Peyer's patch (tissue), 4 donors: ENCODE results near the gene NUFIP1. TPM values are rescaled to one million over a fixed set of nuclear protein-coding genes. Genes with fewer than 3 reads are reported as not detected.

Experiments used
- DNase-seq, 3 donors: peaks; one replicate each; pipeline ENCODE4 v3.0.0-alpha.2; 2017 to 2019
- H3K27ac ChIP-seq, 4 donors: fragments of 200-600 bp; sonication (generic); one replicate each; pipeline ENCODE4 v1.5.1; 2016 to 2019
- H3K27me3 ChIP-seq, 2 donors: fragments of 200-600 bp; sonication (generic); one replicate each; pipeline ENCODE4 v1.5.1; 2019
- H3K36me3 ChIP-seq, 3 donors: fragments of 200-600 bp; sonication (generic); one replicate each; pipeline ENCODE4 v1.5.1; 2016 to 2019
- H3K4me1 ChIP-seq, 4 donors: fragments of 200-600 bp; sonication (generic); one replicate each; pipeline ENCODE4 v1.5.1; 2016 to 2019
- H3K4me3 ChIP-seq, 4 donors: fragments of 200-600 bp; sonication (generic); 1 replicate in 3 of 4; 2 replicates in 1 of 4; pipeline ENCODE4 v1.5.1; 2016 to 2019; ENCODE audit warnings: mild to moderate bottlenecking in 1 of 4
- H3K9me3 ChIP-seq, 4 donors: fragments of 200-600 bp; sonication (generic); one replicate each; pipeline ENCODE4 v1.5.1; 2016 to 2019; ENCODE audit warnings: mild to moderate bottlenecking in 1 of 4
- POLR2A ChIP-seq, 2 donors: fragments of 450-650 bp; IDR thresholded peaks; one replicate each; pipeline ENCODE4 v1.5.1; 2017; ENCODE audit warnings: antibody characterized with exemption in 2 of 2, mild to moderate bottlenecking in 2 of 2, moderate library complexity in 2 of 2
- total RNA-seq, 4 donors: library from RNA; depleted of rRNA; stranded (reverse); fragments of >200 nt; gene quantifications; one replicate each; pipeline ENCODE4 v1.1.0, GENCODE V29; 2016
- TF ChIP-seq, protein P1 (sequence below), 6 experiments: fragments of 450-650 bp in 4 of 6; fragments of 200-600 bp in 2 of 6; sonication (generic) in 1 of 6; IDR thresholded peaks; one replicate each; pipeline ENCODE4 v1.5.1; 2017 to 2019; ENCODE audit warnings: antibody characterized with exemption in 6 of 6, mild to moderate bottlenecking in 3 of 6, moderate library complexity in 1 of 6

NUFIP1 gene
- total RNA-seq, 4 donors from 2014 or later: 0.76 to 4.1 (median 2.1) TPM

DNA sequence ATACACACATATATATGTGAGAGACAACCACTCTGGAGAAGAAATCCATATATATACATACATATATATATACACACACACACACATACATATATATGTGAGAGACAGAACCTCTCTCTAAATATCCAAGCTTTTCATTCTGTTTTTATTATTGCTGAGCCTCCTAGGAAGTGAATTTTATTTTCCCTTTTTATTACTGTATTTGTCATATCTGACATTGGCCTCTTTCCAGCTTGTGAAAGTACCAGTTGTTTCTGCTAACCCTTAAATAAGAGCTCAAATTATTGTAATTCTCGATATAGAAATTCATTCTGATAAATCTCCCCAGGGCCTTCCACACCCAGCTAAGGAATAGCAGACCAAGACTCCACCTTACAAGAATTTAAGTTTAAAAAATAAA lies 81.0 kb downstream of the NUFIP1 start:
- H3K4me3 ChIP-seq: no peak overlapping the region
- H3K9me3 ChIP-seq: peaks cover 0 to 12% (median 3%) of the 10 kb centered on the region in 4 donors
- no peak for DNase-seq
- no peaks in the 10 kb centered on the region for H3K36me3 ChIP-seq
- no peak overlapping the region for H3K27ac ChIP-seq
- no peaks in the 10 kb centered on the region for H3K27me3 ChIP-seq
- TF ChIP-seq, protein P1, sequence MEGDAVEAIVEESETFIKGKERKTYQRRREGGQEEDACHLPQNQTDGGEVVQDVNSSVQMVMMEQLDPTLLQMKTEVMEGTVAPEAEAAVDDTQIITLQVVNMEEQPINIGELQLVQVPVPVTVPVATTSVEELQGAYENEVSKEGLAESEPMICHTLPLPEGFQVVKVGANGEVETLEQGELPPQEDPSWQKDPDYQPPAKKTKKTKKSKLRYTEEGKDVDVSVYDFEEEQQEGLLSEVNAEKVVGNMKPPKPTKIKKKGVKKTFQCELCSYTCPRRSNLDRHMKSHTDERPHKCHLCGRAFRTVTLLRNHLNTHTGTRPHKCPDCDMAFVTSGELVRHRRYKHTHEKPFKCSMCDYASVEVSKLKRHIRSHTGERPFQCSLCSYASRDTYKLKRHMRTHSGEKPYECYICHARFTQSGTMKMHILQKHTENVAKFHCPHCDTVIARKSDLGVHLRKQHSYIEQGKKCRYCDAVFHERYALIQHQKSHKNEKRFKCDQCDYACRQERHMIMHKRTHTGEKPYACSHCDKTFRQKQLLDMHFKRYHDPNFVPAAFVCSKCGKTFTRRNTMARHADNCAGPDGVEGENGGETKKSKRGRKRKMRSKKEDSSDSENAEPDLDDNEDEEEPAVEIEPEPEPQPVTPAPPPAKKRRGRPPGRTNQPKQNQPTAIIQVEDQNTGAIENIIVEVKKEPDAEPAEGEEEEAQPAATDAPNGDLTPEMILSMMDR (IDR thresholded peaks at IDR 0.05): no peak
- TF ChIP-seq POLR2A (IDR thresholded peaks at IDR 0.05): no peak
- H3K4me1 ChIP-seq: peaks cover 0 to 16% (median 0%) of the 10 kb centered on the region in 4 donors

DNA sequence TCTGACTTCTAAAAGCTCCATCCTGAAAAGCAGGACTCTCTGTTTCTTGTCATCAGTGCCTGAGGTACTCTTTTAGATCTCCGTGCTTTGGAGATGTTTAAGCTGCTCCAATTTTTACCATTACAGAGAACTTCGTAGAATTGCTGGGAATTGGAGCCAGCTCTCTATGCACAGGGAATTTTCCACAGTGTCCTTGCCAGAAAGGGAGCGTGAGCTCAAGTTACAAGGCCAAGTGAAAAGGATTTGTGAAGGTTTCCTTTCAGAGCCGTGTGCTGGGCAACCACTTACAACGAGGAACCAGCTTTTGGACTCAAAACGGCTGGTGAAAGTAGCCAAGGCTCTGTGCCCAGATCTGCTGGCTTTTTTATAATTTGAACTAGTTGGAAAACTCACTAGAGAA lies 82.6 kb downstream of the NUFIP1 start:
- no peaks in the 10 kb centered on the region for H3K27me3 ChIP-seq
- TF ChIP-seq, protein P1 (IDR thresholded peaks at IDR 0.05): no peak
- H3K36me3 ChIP-seq: no peaks in the 10 kb centered on the region
- no peak overlapping the region for H3K4me3 ChIP-seq
- peak overlapping the region in 3 of 4 donors; percentile 28 to 80 (median 46) for H3K27ac ChIP-seq
- H3K9me3 ChIP-seq: peaks cover 0 to 10% (median 3%) of the 10 kb centered on the region in 4 donors
- H3K4me1 ChIP-seq: peaks cover 0 to 16% (median 0%) of the 10 kb centered on the region in 4 donors
- no peak for DNase-seq

DNA sequence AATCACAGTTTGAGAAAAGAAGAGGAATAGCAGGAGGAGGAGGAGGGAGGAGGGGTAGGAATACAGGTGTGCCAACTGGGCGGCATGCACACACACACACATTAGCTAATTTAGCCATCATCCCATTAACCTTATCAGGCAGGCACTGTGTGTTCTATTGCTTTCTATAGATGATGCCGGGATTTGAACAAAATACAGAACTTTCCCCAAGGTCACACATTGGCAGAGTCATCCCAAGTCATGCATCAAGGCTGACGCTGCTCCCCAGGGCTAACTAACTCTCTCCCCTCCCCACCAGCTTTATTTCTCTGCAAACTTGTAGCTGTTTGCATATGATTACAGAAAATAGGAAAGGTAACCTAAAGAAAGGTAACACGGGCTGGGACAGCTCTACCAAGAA lies 83.0 kb downstream of the NUFIP1 start:
- peak overlapping the region in 2 of 4 donors; percentile 28 to 80 for H3K27ac ChIP-seq
- H3K9me3 ChIP-seq: peaks cover 0 to 5% (median 2%) of the 10 kb centered on the region in 4 donors
- peaks cover 0 to 16% (median 0%) of the 10 kb centered on the region in 4 donors for H3K4me1 ChIP-seq
- no peaks in the 10 kb centered on the region for H3K27me3 ChIP-seq
- no peak for TF ChIP-seq POLR2A (IDR thresholded peaks at IDR 0.05)
- TF ChIP-seq, protein P1 (IDR thresholded peaks at IDR 0.05): no peak
- H3K36me3 ChIP-seq: no peaks in the 10 kb centered on the region
- no peak for DNase-seq
- H3K4me3 ChIP-seq: no peak overlapping the region

DNA sequence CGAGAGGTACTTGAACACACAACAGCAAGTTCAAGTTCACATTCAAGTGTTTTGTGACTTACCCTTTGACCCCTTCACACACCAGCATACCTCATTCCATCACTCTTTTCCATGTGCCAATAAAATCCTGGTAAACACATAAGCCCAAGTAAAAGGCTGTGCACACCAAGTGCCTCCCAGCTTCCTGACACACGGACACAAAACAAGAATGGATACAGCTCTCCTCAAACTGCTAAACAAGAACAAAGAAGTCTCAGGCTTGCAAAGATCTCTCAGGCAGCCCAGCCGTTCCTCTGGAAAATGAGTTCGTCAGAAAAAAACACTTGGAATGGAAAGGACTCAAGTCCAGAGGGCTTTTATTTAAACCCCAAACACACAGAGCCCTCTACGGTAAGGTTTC lies 83.7 kb downstream of the NUFIP1 start:
- TF ChIP-seq, protein P1 (IDR thresholded peaks at IDR 0.05): no peak
- TF ChIP-seq POLR2A (IDR thresholded peaks at IDR 0.05): no peak
- peaks cover 0 to 16% (median 0%) of the 10 kb centered on the region in 4 donors for H3K4me1 ChIP-seq

DNA sequence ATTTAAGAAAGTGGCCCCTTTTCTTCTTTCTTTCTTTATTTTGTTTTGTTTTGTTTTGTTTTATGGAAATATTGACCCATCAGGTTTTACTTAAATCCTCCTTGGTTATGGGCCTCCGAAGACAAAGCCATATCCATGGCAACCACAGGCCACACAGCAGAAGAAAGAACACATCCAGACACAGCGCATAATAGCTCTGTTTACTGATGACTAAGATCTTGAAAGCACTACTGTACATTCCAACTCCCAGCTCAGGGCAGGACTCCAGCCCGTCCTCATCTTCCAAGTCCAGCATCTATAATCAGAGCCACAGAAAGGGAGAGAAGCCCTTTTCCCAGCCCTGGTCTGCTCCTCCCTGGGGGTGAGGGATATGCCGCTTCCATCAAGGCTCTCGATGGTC lies 84.3 kb downstream of the NUFIP1 start:
- H3K4me3 ChIP-seq: no peak overlapping the region
- peak overlapping the region in 3 of 4 donors; percentile 14 to 80 (median 54) for H3K27ac ChIP-seq
- peak in 1 of 3 donors; percentile 56 for DNase-seq
- H3K36me3 ChIP-seq: no peaks in the 10 kb centered on the region
- no peaks in the 10 kb centered on the region for H3K9me3 ChIP-seq
- peaks cover 0 to 16% (median 0%) of the 10 kb centered on the region in 4 donors for H3K4me1 ChIP-seq
- TF ChIP-seq, protein P1 (IDR thresholded peaks at IDR 0.05): no peak
- no peak for TF ChIP-seq POLR2A (IDR thresholded peaks at IDR 0.05)
- H3K27me3 ChIP-seq: no peaks in the 10 kb centered on the region

More for the DNA sequence above, 83.7 kb downstream of the NUFIP1 start:
- no peak for DNase-seq
- Histone ChIP-seq H3K36me3 (no peaks in the 10 kb centered on the region), H3K4me3 (no peak overlapping the region), H3K27me3 (no peaks in the 10 kb centered on the region), H3K9me3 (no peaks in the 10 kb centered on the region), H3K27ac (peak overlapping the region in 2 of 4 donors; percentile 14 to 80)
